Keratinocyte (primary cell): ENCODE results near the gene CCL7.

Source experiments
- CTCF ChIP-seq, 3 experiments: IDR thresholded peaks in 1 of 3; conservative IDR thresholded peaks in 1 of 3; optimal IDR thresholded peaks in 1 of 3; 2 replicates in 2 of 3; 3 replicates in 1 of 3; pipeline versions ENCODE3 to v1.5.1; 2011; ENCODE audit warnings: low read length in 3 of 3, mild to moderate bottlenecking in 3 of 3, moderate library complexity in 2 of 3, control low read depth in 1 of 3, inconsistent platforms in 1 of 3; ENCODE audit not compliant: insufficient read depth in 2 of 3; ENCODE audit errors: extremely low read depth in 1 of 3
- EZH2 ChIP-seq: IDR thresholded peaks from one replicate; pipeline ENCODE4 v1.6.1; 2012; ENCODE audit warnings: inconsistent platforms, mild to moderate bottlenecking, low read length, moderate library complexity

GRCh38 chr17:34228781-34229180 lies 41.2 kb upstream of the CCL7 start:
- TF ChIP-seq CTCF (optimal IDR thresholded peaks at IDR 0.05 in 1 of 3, IDR thresholded peaks at IDR 0.05 in 1 of 3, conservative IDR thresholded peaks at IDR 0.05 in 1 of 3; ENCODE audit: extremely low read depth in 1 of 3, insufficient read depth in 2 of 3, low read length in 3 of 3), result no peak
- no peak for TF ChIP-seq EZH2
